SW 1271 (cell line): Measurements from ENCODE around the gene SLCO1B3.

ENCODE experiments used
- DNase-seq, 2 experiments: peaks; one replicate each; lab custom pipeline; 2025; lab: John Stamatoyannopoulos, UW

SLCO1B3 gene

DNA sequence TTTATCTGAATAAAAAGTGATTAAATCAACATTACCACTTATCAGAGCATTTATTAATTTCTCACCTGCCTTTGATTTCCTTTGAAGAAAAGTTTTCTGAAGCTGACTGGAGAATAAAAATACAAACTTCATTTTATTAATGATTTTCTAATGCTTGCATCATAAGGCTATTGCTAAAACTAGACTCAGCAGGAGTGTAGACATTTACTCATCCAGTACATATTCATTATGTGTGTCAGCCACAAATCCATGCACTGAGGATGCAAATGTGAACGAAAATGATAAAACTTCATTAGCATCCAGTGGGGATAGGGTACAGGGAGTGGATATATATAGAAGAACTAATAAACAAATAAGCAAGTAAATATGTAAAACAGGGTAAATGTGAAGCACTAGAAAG is 74.6 kb downstream of the SLCO1B3 start:
- DNase-seq: no peak

DNA sequence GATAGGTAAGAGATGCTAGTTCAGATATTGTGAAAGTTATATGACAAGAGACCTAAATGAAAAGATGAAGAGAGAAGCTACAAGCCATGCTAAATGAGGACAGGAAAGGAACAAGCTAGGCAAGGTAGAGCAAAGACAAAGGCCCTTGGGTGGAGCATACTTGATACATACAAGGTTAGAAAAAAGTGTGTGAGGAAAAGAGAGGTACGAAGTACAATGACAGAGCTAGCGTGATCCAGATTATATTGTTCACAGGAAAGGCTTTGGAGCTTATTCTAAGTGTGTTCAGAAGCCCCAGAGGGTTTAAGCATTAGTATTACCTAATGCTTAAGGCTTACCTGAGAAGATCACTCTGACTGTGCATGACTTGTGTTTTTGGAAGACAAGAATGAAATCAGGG is 75.0 kb downstream of the SLCO1B3 start:
- DNase-seq: no peak

DNA sequence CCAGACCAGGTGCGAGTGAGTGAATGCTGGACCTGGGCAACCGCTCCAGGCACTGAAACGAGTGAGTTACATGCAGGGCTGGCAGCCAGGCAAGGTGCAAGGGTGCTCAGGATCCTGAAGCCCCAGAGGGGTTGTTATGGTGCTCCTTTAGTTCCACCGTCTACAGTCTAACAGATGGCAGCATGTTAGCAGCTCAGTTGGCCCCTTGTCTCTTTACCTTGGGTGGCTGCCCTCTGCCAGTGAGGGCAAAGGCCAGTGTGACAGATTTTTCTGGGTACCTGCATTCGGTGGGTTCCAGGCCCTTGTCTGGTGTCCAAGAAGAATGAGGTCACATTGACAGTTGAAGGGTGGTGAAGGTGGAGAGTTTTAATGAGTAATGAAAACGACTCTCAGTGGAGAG is 106.8 kb downstream of the SLCO1B3 start:
- no peak for DNase-seq

DNA sequence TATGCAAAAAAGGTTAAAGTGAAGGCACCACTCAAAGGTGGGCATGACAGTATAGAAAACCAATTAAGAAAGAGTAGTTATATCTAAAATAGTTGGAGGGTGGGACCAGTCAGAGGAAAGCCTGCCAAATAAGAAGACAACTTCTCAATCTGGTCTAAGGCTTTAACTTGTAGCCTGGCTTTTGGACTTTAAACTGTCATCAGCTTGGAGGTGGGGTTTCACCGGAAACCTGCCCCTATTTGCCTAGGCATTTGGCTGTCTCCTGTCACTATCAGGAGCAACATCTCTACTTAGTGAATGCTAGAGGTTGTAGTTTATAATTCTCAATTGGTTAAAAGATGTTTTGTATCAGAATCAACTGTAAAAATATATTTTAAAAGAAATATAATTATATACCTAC is 107.3 kb downstream of the SLCO1B3 start:
- no peak for DNase-seq

DNA sequence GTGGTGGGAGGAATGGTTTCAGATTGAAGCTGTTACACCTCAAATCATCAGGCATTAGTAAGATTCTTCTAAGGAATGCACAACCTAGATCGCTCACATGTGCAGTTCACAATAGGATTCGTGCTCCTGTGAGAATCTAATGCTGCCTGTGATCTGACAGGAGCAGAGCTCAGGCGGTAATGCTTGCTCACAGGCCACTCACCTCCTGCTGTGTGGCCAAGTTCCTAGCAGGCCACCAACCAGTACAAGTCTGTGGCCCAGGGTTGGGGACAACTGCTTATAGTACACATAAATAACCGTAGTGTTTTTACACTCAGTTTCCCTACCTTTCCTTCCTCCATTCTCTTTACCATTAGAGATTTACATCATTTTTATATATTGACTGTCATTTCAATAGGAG is 121.4 kb downstream of the SLCO1B3 start:
- DNase-seq: no peak

DNA sequence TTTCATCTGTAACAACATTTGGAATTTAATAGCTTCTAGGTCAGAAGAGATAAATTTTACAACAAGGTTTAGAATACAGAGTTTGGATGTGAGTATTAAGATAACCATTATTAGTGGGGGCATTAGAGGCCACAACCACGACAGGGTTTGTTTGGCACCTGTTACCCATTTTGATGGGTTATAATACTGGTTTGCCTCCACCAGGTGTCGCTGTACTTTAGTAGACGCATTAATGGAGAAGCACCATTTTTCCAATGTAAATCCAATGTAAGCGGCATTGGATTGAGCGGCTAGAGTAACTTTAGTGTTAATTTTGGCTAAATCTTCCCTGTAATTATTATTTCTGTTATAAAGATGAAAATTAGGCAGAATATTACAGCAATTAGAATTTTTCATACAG is 136.2 kb downstream of the SLCO1B3 start:
- DNase-seq: peak in 1 of 2 experiments; percentile 47

DNA sequence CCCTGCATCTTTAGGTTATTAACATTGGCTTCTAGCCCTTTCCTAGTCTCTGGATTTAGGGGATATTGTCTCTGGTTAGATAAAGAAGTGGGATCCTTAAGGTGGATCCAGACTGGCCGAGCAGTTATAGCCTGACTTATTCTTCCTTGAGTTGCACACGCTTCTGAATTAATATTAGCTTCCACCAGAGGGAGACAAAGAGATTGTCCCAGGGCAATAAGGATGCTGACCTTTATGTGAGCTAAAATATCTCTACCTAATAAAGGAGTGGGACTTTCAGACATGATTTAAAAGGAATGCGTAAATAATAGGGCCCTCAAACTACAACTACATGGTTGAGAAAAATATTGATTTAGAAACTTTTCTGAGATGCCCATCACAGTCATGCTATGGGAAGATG is 139.7 kb downstream of the SLCO1B3 start:
- DNase-seq: peak in 1 of 2 experiments; percentile 28

DNA sequence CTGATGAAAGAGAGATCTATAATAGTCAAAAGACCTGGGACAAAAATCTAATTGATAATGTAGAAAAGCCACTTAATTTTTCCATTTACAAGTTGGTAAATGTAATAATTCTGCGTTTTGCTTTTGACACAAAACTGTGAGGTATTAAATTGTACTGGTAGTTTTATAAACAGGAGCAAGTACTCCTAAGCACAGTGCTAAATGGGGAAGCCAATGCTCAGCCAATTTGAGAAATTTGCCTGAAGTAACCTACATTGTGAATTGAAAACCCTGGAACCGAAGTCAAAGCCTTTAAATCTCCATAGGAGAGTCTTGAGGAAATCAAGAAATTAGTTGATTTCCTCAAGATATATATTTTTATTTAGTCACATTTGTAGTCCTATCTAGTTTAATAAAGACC is 152.8 kb downstream of the SLCO1B3 start:
- DNase-seq: no peak

DNA sequence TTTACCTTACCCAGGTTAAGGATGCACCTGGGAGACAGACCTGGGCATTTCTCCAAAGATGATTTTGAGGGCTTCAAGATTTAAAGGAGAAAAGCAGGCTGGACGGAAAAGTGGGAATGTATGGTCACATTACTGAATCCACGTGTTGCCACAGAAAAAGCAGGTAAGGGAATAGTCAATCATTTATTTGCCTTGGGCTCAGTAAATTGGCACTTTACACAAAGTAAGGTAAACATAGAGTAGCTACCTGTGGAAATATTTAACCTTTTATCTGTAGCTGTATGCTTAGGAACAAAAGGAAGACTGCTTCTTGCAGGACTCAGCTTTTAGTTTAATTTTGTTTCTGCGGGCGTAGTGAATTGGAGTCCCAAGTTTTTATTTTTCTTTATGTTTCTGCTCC is 153.3 kb downstream of the SLCO1B3 start:
- DNase-seq: no peak
